ENCODE measurements around the gene GAS6. TPM values are rescaled to one million over a fixed set of nuclear protein-coding genes. Genes with fewer than 3 reads are reported as not detected.

Gene GAS6
- total and polyA plus RNA-seq, 2 donors (not counting 1 experiment from before 2014, with no cell fraction given), result 227 to 301 TPM

DNA sequence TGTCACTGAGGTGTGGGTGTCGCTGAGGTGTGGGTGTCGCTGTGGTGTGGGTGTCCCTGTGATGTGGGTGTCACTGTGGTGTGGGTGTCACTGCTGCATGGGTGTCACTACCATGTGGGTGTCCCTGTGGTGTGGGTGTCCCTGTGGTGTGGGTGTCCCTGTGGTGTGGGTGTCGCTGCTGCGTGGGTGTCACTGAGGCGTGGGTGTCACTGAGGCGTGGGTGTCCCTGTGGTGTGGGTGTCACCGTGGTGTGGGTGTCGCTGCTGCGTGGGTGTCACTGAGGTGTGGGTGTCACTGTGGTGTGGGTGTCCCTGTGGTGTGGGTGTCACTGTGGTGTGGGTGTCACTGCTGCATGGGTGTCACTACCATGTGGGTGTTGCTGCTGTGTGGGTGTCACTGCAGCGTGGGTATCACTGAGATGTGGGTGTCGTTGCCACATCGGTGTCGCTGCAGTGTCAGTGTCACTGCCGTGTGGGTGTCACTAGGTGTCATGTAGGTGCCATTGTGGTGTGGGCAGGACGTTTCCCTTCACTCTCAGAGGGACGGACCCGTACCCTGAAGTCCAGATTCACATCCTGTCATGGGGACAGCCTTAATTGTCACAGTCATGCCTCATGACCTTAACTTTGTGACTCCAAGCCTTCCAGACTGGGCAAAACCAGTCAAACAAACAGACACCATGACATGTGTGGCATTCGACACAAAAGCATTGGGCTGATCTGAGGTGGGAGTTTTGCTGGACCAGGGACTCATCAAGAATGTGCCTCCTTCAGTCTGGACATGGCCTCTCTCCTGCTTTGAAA lies 12.7 kb upstream of the GAS6 start:
- no peak overlapping the region for H3K27ac ChIP-seq (ENCODE audit: insufficient read depth, low read length)
- H3K79me2 ChIP-seq (ENCODE audit: control insufficient read depth, insufficient read depth, low read length), result no peaks in the 10 kb centered on the region
- no peaks in the 10 kb centered on the region for H4K20me1 ChIP-seq (ENCODE audit: control insufficient read depth, extremely low read depth, insufficient read depth, low read length)
- no peak overlapping the region for H2AFZ ChIP-seq (ENCODE audit: low read length)
- TF ChIP-seq, protein P1, sequence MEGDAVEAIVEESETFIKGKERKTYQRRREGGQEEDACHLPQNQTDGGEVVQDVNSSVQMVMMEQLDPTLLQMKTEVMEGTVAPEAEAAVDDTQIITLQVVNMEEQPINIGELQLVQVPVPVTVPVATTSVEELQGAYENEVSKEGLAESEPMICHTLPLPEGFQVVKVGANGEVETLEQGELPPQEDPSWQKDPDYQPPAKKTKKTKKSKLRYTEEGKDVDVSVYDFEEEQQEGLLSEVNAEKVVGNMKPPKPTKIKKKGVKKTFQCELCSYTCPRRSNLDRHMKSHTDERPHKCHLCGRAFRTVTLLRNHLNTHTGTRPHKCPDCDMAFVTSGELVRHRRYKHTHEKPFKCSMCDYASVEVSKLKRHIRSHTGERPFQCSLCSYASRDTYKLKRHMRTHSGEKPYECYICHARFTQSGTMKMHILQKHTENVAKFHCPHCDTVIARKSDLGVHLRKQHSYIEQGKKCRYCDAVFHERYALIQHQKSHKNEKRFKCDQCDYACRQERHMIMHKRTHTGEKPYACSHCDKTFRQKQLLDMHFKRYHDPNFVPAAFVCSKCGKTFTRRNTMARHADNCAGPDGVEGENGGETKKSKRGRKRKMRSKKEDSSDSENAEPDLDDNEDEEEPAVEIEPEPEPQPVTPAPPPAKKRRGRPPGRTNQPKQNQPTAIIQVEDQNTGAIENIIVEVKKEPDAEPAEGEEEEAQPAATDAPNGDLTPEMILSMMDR (conservative IDR thresholded peaks at IDR 0.05 in 1 of 2, IDR thresholded peaks at IDR 0.05 in 1 of 2; ENCODE audit: low read depth in 1 of 2, low read length in 2 of 2), result no peak
- TF ChIP-seq EZH2 (IDR thresholded peaks at IDR 0.05; ENCODE audit: low read length, missing control alignments), result no peak
- no peaks in the 10 kb centered on the region for H3K9me3 ChIP-seq (ENCODE audit: control insufficient read depth, insufficient read depth, low read depth, low read length)
- no peak overlapping the region for H3K4me2 ChIP-seq (ENCODE audit: extremely low read depth, insufficient read depth, low read length)
- no peaks in the 10 kb centered on the region for H3K27me3 ChIP-seq (ENCODE audit: control insufficient read depth, insufficient read depth, low read length)
- peaks cover 4% of the 10 kb centered on the region for H3K4me1 ChIP-seq (ENCODE audit: control insufficient read depth, extremely low read depth, insufficient read depth, low read length)
- no peaks in the 10 kb centered on the region for H3K36me3 ChIP-seq (ENCODE audit: control insufficient read depth, insufficient read depth, low read length)
- H3K4me3 ChIP-seq (replicated peaks in 1 of 4; ENCODE audit: control extremely low read depth in 1 of 4, insufficient read depth in 1 of 4, low read depth in 3 of 4, low read length in 4 of 4), result no peak overlapping the region
- DNase-seq (ENCODE audit: low read depth in 2 of 2), result no peak
- no peak overlapping the region for H3K9ac ChIP-seq (ENCODE audit: insufficient read depth, low read length)

DNA sequence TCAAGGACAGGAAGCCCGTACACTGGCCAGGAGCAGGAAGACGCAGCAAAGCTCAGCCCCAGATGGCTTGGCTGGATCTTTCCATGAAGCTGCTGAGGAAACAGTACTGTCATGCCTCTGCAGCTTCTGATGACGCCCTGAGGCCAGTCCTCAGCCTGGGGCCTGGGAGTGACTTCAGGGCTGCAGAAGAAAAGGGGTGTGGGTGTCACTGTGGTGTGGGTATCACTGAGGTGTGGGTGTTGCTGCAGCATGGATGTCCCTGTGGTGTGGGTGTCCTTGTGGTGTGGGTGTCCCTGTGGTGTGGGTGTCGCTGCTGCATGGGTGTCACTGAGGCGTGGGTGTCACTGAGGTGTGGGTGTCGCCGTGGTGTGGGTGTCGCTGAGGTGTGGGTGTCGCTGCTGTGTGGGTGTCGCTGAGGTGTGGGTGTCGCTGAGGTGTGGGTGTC lies 12.0 kb upstream of the GAS6 start:
- H3K4me3 ChIP-seq (replicated peaks in 1 of 4; ENCODE audit: control extremely low read depth in 1 of 4, insufficient read depth in 1 of 4, low read depth in 3 of 4, low read length in 4 of 4), result no peak overlapping the region
- H3K36me3 ChIP-seq (ENCODE audit: control insufficient read depth, insufficient read depth, low read length), result no peaks in the 10 kb centered on the region
- no peaks in the 10 kb centered on the region for H3K27me3 ChIP-seq (ENCODE audit: control insufficient read depth, insufficient read depth, low read length)
- no peaks in the 10 kb centered on the region for H3K79me2 ChIP-seq (ENCODE audit: control insufficient read depth, insufficient read depth, low read length)
- TF ChIP-seq EZH2 (IDR thresholded peaks at IDR 0.05; ENCODE audit: low read length, missing control alignments), result no peak
- TF ChIP-seq, protein P1 (conservative IDR thresholded peaks at IDR 0.05 in 1 of 2, IDR thresholded peaks at IDR 0.05 in 1 of 2; ENCODE audit: low read depth in 1 of 2, low read length in 2 of 2), result no peak
- H3K4me2 ChIP-seq (ENCODE audit: extremely low read depth, insufficient read depth, low read length), result no peak overlapping the region
- H2AFZ ChIP-seq (ENCODE audit: low read length), result no peak overlapping the region
- H3K27ac ChIP-seq (ENCODE audit: insufficient read depth, low read length), result no peak overlapping the region
- no peaks in the 10 kb centered on the region for H4K20me1 ChIP-seq (ENCODE audit: control insufficient read depth, extremely low read depth, insufficient read depth, low read length)
- no peaks in the 10 kb centered on the region for H3K9me3 ChIP-seq (ENCODE audit: control insufficient read depth, insufficient read depth, low read depth, low read length)
- no peak overlapping the region for H3K9ac ChIP-seq (ENCODE audit: insufficient read depth, low read length)
- H3K4me1 ChIP-seq (ENCODE audit: control insufficient read depth, extremely low read depth, insufficient read depth, low read length), result peaks cover 4% of the 10 kb centered on the region
- no peak for DNase-seq (ENCODE audit: low read depth in 2 of 2)

DNA sequence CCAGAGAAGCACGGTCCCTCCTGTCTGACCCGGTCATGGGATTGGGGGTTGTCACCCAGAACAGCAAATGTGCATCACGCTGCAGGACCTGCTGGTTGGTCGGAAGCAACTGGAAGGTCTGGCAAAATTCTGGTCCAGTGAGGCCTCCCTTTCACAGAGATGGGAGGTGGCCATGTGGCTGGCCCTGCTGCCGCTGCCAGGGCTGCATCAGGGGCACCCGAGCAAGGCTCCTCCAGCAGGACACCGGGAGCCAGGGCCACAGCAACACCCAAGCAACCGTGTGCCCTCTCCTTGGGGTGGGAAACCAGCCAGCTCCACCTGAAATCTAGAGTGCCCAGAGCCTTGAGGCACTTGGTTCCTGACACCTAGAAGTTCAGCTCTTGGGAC lies 11.5 kb upstream of the GAS6 start:
- DNase-seq (ENCODE audit: low read depth in 2 of 2), result no peak
- Histone ChIP-seq H4K20me1 (ENCODE audit: control insufficient read depth, extremely low read depth, insufficient read depth, low read length) (no peaks in the 10 kb centered on the region), H3K4me1 (ENCODE audit: control insufficient read depth, extremely low read depth, insufficient read depth, low read length) (peaks cover 4% of the 10 kb centered on the region), H3K27me3 (ENCODE audit: control insufficient read depth, insufficient read depth, low read length) (no peaks in the 10 kb centered on the region), H3K9ac (ENCODE audit: insufficient read depth, low read length) (no peak overlapping the region), H2AFZ (ENCODE audit: low read length) (no peak overlapping the region), H3K4me2 (ENCODE audit: extremely low read depth, insufficient read depth, low read length) (no peak overlapping the region), H3K36me3 (ENCODE audit: control insufficient read depth, insufficient read depth, low read length) (no peaks in the 10 kb centered on the region), H3K79me2 (ENCODE audit: control insufficient read depth, insufficient read depth, low read length) (no peaks in the 10 kb centered on the region), H3K9me3 (ENCODE audit: control insufficient read depth, insufficient read depth, low read depth, low read length) (no peaks in the 10 kb centered on the region), H3K27ac (ENCODE audit: insufficient read depth, low read length) (no peak overlapping the region), H3K4me3 (replicated peaks in 1 of 4; ENCODE audit: control extremely low read depth in 1 of 4, insufficient read depth in 1 of 4, low read depth in 3 of 4, low read length in 4 of 4) (no peak overlapping the region)
- TF ChIP-seq, protein P1 (conservative IDR thresholded peaks at IDR 0.05 in 1 of 2, IDR thresholded peaks at IDR 0.05 in 1 of 2; ENCODE audit: low read depth in 1 of 2, low read length in 2 of 2), result no peak
- TF ChIP-seq EZH2 (IDR thresholded peaks at IDR 0.05; ENCODE audit: low read length, missing control alignments), result no peak
